ENCODE data around the gene RBBP8NL.

- TF ChIP-seq CTCF (conservative IDR thresholded peaks at IDR 0.05) (no peak), EZH2 (IDR thresholded peaks at IDR 0.05; ENCODE audit: low read depth) (no peak)
Measured at GRCh38 chr20:62441987-62442539, 14.7 kb upstream of the RBBP8NL start.

Measured in PC-9 (cell line).